ENCODE data around the gene ATF6.
"Not testable (repeated sequence)": the region's sequence is repeated elsewhere in the genome, so short reads cannot be mapped to it uniquely, and the experiment has no call there.

Gene ATF6

DNA sequence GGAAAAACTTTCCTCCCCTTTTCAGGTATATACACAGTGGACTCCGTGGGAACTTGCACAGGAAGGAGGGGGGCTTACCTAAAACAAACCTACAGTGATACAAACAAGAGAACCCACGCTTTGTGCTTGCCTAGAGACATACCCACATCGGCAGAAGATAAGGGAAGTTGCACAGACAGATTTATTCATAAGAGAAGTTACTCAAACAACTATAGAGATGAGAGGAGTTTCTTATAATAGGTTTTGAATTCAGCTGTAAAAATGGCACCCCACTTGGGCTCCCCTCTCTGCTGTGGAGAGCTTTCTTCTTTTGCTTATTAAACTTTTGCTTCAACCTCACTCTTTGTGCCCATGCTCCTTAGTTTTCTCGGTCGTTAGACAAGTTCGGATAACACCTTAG is 18.3 kb upstream of the ATF6 start:
- H3K9me3 Mint-ChIP-seq, result no peaks in the 10 kb centered on the region
- no peaks in the 10 kb centered on the region for H3K27me3 Mint-ChIP-seq
- H3K4me1 Mint-ChIP-seq (ENCODE audit: low read depth), result peaks cover 60% of the 10 kb centered on the region
- peaks cover 27% of the 10 kb centered on the region for H3K36me3 Mint-ChIP-seq (ENCODE audit: low read depth)
- H3K27ac Mint-ChIP-seq, result no peak overlapping the region
- DNase-seq, result no peak
- H3K4me3 Mint-ChIP-seq, result no peak overlapping the region

DNA sequence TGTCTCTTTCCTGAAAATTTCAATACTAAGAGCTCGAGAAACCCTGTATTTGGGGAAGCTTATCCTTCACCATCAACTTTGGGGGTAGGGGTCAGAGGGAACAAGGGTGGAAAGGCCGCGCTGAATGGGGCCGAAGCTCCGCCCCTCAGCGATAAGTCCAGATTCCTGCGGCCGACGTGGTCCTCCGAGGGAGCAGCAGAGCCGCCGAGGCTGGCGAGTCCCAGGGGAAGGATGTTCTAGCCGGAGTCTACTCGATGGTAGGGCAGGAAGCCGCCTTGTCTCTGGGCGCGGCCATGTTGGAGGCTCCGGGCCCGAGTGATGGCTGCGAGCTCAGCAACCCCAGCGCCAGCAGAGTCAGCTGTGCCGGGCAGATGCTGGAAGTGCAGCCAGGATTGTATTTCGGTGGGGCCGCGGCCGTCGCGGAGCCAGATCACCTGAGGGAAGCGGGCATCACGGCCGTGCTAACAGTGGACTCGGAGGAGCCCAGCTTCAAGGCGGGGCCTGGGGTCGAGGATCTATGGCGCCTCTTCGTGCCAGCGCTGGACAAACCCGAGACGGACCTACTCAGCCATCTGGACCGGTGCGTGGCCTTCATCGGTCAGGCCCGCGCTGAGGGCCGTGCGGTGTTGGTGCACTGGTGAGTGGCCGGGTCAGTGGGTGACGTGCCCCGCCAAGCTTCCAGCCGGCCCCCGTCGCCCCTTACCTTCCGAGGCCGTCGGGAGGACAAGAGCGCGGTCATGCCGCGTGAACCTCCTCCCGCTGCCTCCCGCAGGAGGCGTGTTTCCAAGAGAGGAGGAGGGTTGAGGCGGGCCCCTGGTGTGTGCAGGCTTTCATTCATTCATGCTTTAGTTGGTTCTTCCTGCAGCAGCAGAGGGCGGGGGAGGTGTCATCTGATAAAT is 16.4 kb upstream of the ATF6 start, which contains the start of gene DUSP12:
DUSP12 (plus strand) TSS at position 278 of the 899 bp plus-strand sequence; CDS start at position 294, 16 bp downstream.
- Mint-ChIP-seq H3K36me3 (ENCODE audit: low read depth) (peaks cover 44% of the 10 kb centered on the region), H3K27ac (peak within 1 kb of the TSS; percentile 99), H3K27me3 (no peaks in the 10 kb centered on the region), H3K4me3 (peak within 1 kb of the TSS; percentile 100), H3K4me1 (ENCODE audit: low read depth) (peaks cover 56% of the 10 kb centered on the region), H3K9me3 (peaks cover 6% of the 10 kb centered on the region)
- peak; percentile 89 for DNase-seq

DNA sequence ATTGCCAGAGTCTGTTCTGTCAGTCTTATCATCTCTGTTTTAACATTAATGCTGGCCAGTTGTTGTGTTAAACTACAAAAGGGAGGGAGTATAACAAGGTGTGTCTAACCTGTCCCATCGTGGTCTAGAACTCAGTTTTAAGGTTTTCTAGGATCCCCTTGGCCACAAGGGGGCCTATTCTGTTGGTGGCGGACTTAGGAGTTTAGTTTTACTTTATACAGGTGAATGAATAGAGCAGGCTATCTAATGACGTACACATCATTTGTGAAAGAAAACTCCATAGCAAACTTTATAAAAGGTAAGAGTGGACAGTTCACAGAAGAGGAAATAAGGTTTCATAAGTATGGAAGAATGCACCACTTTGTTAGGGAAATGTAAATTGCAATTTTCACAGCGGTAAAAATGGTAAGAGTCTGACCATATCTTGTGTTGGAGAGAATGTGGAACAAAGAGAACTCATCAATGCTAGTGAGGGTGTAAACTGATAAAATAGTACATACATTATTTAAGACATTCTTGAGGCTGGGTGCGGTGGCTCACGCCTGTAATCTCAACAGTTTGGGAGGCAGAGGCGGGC is 2.5 kb upstream of the ATF6 start:
- H3K27ac Mint-ChIP-seq, result peak overlapping the region; percentile 15
- H3K4me1 Mint-ChIP-seq (ENCODE audit: low read depth), result peaks cover 45% of the 10 kb centered on the region
- no peaks in the 10 kb centered on the region for H3K9me3 Mint-ChIP-seq
- H3K4me3 Mint-ChIP-seq, result peak overlapping the region; percentile 43
- no peaks in the 10 kb centered on the region for H3K27me3 Mint-ChIP-seq
- no peak for DNase-seq
- H3K36me3 Mint-ChIP-seq (ENCODE audit: low read depth), result peaks cover 23% of the 10 kb centered on the region

DNA sequence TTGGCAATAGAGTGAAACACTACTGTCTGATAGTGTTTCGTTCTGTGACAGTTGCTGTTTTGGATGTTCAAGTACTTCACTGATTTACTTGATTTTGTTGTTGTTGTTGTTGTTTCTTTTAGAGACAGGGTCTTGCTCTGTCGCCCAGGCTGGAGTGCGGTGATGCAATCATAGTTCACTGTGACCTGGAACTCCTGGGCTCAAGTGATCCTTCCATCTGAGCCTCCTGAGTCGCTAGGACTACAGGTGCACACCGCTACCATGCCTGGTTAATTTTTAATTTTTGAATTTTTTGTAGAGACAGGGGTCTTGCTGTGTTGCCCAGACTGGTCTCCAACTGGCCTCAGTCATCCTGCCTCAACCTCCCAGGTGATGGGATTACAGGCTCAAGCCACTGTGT is 2.3 kb downstream of the ATF6 start:
- peaks cover 16% of the 10 kb centered on the region for H3K36me3 Mint-ChIP-seq (ENCODE audit: low read depth)
- peaks cover 40% of the 10 kb centered on the region for H3K4me1 Mint-ChIP-seq (ENCODE audit: low read depth)
- peak overlapping the region; percentile 99 for H3K27ac Mint-ChIP-seq
- H3K9me3 Mint-ChIP-seq, result no peaks in the 10 kb centered on the region
- H3K4me3 Mint-ChIP-seq, result peak overlapping the region; percentile 99
- no peak for DNase-seq
- H3K27me3 Mint-ChIP-seq, result no peaks in the 10 kb centered on the region

DNA sequence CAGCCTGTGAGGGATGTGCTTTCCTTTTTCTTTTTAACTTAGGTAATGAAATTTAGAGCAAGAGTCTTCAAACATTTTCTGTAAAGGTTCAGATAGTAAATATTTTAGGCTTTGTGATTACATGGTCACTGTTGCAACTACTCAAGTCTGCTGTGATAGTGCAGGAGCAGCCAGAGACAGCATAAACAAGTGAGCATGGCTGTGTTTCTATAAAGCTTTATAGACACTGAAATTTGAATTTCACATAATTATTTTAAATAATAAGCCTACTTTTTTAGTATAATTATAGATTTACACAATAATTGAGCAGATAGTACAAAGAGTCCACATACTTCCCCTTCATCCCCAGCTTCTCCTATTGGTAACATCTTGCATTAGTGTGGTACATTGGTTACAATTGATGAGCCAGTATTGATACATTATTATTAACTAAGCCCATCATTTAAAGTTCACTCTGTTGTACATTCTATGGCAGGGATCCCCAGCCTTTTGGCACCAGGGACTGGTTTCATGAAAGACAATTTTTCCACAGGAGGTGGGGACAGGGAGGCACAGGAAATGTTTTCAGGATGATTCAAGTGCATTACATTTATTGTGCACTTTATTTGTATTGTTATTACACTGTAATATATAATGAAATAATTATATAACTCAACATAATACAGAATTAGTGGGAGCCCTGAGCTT is 3.0 kb downstream of the ATF6 start:
- Mint-ChIP-seq H3K36me3 (ENCODE audit: low read depth) (peaks cover 19% of the 10 kb centered on the region), H3K4me3 (no peak overlapping the region), H3K27ac (peak overlapping the region; percentile 45), H3K4me1 (ENCODE audit: low read depth) (peaks cover 41% of the 10 kb centered on the region), H3K27me3 (no peaks in the 10 kb centered on the region), H3K9me3 (no peaks in the 10 kb centered on the region)
- no peak for DNase-seq

DNA sequence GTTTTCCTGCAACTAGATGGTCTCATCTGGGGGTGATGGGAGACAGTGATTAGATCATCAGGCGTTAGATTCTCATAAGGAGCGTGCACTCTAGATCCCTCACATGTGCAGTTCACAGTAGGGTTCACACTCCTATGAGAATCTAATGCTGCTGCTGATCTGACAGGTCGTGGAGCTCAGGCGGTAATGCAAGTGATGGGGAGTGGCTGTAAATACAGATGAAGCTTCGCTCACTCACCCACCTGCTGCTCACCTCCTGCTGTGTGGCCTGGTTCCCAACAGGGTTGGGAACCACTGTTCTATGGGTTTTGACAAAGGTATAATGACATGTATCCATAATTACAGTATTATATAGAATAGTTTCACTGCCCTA is 3.5 kb downstream of the ATF6 start:
- not testable (repeated sequence) for H3K27me3 Mint-ChIP-seq, H3K9me3 Mint-ChIP-seq, DNase-seq, H3K4me3 Mint-ChIP-seq
- peaks cover 19% of the 10 kb centered on the region for H3K36me3 Mint-ChIP-seq (ENCODE audit: low read depth)
- H3K27ac Mint-ChIP-seq, result peak overlapping the region; percentile 66
- H3K4me1 Mint-ChIP-seq (ENCODE audit: low read depth), result peaks cover 41% of the 10 kb centered on the region

DNA sequence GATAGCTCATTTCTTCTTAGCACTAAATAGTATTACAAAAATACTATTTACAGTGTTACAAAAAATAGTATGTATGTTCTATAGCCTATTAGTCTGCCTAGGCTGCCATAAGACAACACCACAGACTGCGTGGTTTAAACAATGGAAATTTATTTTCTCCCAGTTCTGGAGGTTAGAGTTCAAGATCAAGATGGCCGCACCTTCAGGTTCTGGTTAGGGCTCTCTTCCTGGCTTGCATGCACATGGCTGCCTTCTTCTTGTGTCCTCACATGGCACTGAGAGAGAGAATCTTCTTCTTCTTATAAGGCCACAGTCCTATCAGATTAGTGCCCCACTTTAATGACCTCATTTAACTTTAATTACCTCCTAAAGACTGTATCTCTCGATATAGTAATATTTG is 4.1 kb downstream of the ATF6 start:
- Mint-ChIP-seq H3K9me3 (no peaks in the 10 kb centered on the region), H3K27ac (peak overlapping the region; percentile 66), H3K4me3 (no peak overlapping the region), H3K36me3 (ENCODE audit: low read depth) (peaks cover 19% of the 10 kb centered on the region), H3K4me1 (ENCODE audit: low read depth) (peaks cover 36% of the 10 kb centered on the region), H3K27me3 (no peaks in the 10 kb centered on the region)
- DNase-seq, result no peak

DNA sequence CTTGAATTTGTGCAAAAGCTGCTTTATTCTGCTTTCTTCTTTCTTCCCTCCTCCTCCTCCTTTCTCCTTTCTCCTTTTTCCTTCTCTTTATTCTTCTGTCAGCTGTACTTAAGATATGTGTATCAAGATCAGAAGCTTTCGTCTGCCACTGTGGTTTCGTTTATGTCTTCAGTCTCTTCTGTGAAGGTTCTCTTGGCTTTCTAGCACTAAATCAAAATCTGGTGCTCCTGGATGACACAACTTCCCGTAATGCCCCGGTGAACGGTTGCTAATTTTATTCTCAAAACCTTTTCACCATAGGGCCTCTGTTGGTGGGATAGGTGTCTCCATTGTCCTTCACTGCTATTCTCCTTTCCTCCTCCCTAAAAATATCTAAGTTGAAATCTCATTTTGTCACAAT is 5.0 kb downstream of the ATF6 start:
- Mint-ChIP-seq H3K27me3 (no peaks in the 10 kb centered on the region), H3K4me3 (no peak overlapping the region), H3K27ac (no peak overlapping the region), H3K4me1 (ENCODE audit: low read depth) (peaks cover 34% of the 10 kb centered on the region), H3K36me3 (ENCODE audit: low read depth) (peaks cover 17% of the 10 kb centered on the region), H3K9me3 (no peaks in the 10 kb centered on the region)
- no peak for DNase-seq

DNA sequence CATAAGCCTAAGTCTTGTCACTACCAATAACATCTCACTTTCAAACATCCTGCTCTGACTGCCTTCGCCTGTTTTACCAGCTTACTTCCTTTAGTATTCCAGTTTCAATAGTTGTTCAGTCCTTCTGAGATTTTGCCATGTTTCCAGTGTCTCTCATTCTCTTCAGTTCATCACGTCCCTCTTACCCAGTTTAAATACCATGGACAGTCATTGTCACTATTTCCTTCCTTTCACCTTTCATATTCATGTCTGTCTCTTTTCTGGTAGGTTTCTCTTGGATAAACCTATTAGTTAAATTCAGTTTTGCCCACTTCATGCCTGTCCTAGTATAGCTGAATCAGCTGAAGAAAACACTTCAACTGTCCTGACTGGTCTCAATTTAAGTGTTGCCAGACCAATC is 5.9 kb downstream of the ATF6 start:
- Mint-ChIP-seq H3K4me3 (no peak overlapping the region), H3K4me1 (ENCODE audit: low read depth) (peaks cover 32% of the 10 kb centered on the region), H3K9me3 (no peaks in the 10 kb centered on the region), H3K36me3 (ENCODE audit: low read depth) (peaks cover 9% of the 10 kb centered on the region), H3K27me3 (no peaks in the 10 kb centered on the region), H3K27ac (no peak overlapping the region)
- DNase-seq, result no peak

DNA sequence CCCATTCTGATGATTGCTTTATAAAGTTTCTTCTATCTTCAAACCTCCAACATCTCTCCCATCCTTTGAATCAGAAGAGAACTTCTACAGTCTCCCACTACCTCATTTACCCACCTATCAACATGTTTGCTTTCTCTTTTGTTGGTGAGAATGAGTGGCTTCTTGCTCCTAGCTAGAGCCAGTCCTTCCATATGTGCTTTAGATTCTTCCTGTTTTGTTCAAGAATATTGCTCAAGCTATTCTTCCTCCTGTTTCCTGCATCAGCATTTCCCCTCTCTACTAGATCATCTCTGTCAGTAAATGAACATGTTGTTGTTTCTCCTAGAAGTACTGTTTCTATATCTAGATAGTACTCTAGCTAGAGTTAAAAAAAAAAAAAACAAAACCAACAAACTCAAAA is 6.3 kb downstream of the ATF6 start:
- Mint-ChIP-seq H3K4me3 (no peak overlapping the region), H3K4me1 (ENCODE audit: low read depth) (peaks cover 28% of the 10 kb centered on the region), H3K27ac (no peak overlapping the region), H3K27me3 (no peaks in the 10 kb centered on the region), H3K36me3 (ENCODE audit: low read depth) (peaks cover 9% of the 10 kb centered on the region), H3K9me3 (no peaks in the 10 kb centered on the region)
- no peak for DNase-seq

DNA sequence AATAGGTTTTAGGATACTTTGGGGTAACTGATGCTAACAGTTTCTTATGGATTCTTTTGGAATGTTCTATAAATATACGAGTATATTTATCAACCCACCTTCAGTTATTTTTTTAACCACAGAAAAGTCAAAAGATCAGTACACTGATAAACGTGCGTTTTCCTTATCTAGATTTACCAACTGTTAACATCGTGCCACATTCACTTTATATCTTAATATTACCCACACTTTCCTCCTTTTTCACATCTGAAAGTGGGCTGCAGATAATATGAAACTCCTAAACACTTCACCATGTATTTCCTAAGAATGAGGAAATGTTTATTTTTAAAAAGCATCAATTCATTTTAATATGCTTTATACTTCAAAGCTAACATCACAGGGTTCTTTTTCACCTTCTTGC is 7.7 kb downstream of the ATF6 start:
- H3K4me1 Mint-ChIP-seq (ENCODE audit: low read depth), result peaks cover 19% of the 10 kb centered on the region
- no peaks in the 10 kb centered on the region for H3K9me3 Mint-ChIP-seq
- H3K36me3 Mint-ChIP-seq (ENCODE audit: low read depth), result peaks cover 16% of the 10 kb centered on the region
- peak overlapping the region; percentile 10 for H3K4me3 Mint-ChIP-seq
- no peak for DNase-seq
- H3K27me3 Mint-ChIP-seq, result no peaks in the 10 kb centered on the region
- peak overlapping the region; percentile 66 for H3K27ac Mint-ChIP-seq

DNA sequence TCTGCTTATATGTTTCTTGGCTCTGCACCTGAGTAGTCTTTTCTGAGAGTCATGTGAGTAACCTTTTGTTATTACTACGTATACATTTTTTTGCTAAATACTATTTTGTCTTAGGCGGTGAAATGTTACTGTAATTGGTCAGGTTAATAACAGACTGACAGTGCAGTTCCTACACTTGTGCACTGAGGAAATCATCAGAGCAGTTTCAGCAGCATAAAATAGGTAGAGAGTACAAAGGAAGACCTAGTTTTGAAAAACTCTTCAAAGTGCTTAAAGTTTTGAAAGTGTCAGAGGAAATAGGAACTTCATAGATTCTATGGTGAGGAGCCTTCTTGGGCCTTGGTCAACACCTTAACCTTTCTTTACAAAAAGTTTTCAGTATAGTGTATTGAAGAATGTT is 11.1 kb downstream of the ATF6 start:
- Mint-ChIP-seq H3K9me3 (no peaks in the 10 kb centered on the region), H3K27ac (no peak overlapping the region), H3K4me1 (ENCODE audit: low read depth) (peaks cover 25% of the 10 kb centered on the region), H3K4me3 (no peak overlapping the region), H3K27me3 (no peaks in the 10 kb centered on the region), H3K36me3 (ENCODE audit: low read depth) (peaks cover 43% of the 10 kb centered on the region)
- DNase-seq, result no peak

DNA sequence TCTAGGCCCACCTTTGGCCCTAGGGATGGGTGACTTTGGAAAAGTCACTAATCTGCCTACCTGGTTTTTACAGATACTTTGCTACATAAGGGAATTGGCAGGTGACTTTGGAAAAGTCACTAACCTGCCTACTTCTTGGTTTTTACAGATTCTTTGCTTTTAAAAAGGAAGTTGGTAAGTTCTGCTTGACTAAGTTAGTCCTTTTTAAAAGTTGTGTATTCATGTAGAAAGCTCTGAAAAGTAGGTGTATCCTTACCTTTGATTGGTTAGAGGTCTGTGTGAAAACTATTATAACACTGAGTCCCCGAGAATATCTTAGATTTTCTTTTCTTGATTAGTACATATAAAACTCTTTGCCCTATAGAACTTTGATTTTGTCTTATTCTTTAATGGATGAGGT is 12.4 kb downstream of the ATF6 start:
- Mint-ChIP-seq H3K4me3 (no peak overlapping the region), H3K27me3 (no peaks in the 10 kb centered on the region), H3K9me3 (no peaks in the 10 kb centered on the region), H3K27ac (no peak overlapping the region), H3K4me1 (ENCODE audit: low read depth) (peaks cover 27% of the 10 kb centered on the region), H3K36me3 (ENCODE audit: low read depth) (peaks cover 53% of the 10 kb centered on the region)
- DNase-seq, result no peak

DNA sequence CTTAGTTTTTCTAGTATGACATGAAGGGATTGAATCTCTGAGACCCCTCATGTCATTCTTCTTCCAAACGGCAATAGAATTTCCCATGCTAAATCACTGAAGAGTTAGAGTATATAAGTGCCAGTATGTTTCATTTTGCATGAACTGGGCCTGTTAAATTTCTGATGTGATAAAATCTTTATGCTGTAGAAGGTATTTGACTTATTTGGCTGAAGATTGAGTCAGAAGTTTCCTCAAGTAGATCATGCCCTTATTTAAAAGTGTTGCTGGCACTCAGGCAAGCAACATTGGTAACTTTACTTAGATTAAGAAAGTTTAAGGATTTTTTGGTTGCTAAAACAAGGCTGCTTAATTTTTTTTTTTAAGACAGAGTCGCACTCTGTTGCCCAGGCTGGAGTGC is 13.3 kb downstream of the ATF6 start:
- Mint-ChIP-seq H3K4me1 (ENCODE audit: low read depth) (peaks cover 20% of the 10 kb centered on the region), H3K9me3 (no peaks in the 10 kb centered on the region), H3K36me3 (ENCODE audit: low read depth) (peaks cover 59% of the 10 kb centered on the region), H3K4me3 (no peak overlapping the region), H3K27me3 (no peaks in the 10 kb centered on the region), H3K27ac (no peak overlapping the region)
- DNase-seq, result no peak

DNA sequence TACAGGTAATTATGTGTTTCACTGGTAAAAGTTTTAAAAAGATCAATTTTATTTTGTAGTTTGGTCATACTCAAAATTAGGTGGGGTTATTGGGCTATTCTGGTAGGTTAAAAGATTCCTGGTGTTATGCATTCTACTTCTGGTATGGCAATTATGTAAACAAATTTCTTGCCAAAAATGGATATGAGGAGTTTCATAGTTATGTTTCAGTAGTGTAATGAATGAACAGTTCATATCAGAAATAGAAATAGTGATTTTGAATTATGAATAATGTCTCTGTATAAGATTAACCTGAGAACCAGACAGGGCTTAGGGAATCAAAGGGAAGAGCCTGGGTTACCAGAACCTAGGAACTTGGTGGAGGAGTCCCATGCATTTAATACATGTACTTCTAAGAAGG is 15.9 kb downstream of the ATF6 start:
- Mint-ChIP-seq H3K27ac (peak overlapping the region; percentile 7), H3K27me3 (no peaks in the 10 kb centered on the region), H3K36me3 (ENCODE audit: low read depth) (peaks cover 78% of the 10 kb centered on the region)

More for the DNA sequence above, 15.9 kb downstream of the ATF6 start:
- H3K4me3 Mint-ChIP-seq, result no peak overlapping the region
- peaks cover 20% of the 10 kb centered on the region for H3K4me1 Mint-ChIP-seq (ENCODE audit: low read depth)
- no peak for DNase-seq
- H3K9me3 Mint-ChIP-seq, result no peaks in the 10 kb centered on the region

Data from activated T-cell treated with anti-CD3 and anti-CD28 coated beads, Interleukin-2, amount 50 U/mL, for 24 hours (primary cell).